Vagina (tissue), 2 donors: ENCODE measurements around the gene TK2.

Experiments
- POLR2A ChIP-seq, 2 donors: fragments of 450-650 bp; IDR thresholded peaks; one replicate each; pipeline ENCODE4 v1.6.1; 2017; ENCODE audit warnings: antibody characterized with exemption in 2 of 2, mild to moderate bottlenecking in 2 of 2, moderate library complexity in 2 of 2
- POLR2AphosphoS5 ChIP-seq, 2 donors: sonication (generic); formaldehyde crosslinking; IDR thresholded peaks; one replicate each; pipeline ENCODE4 v1.9.0; 2017; ENCODE audit warnings: antibody characterized with exemption in 2 of 2, mild to moderate bottlenecking in 2 of 2, low read depth in 1 of 2; ENCODE audit not compliant: insufficient read depth in 1 of 2
- TF ChIP-seq, protein P1 (sequence below), 3 experiments: fragments of 450-650 bp in 2 of 3; fragments of 200-600 bp in 1 of 3; sonication (generic) in 1 of 3; IDR thresholded peaks; one replicate each; pipeline ENCODE4 v1.5.1; 2017 to 2019; ENCODE audit warnings: antibody characterized with exemption in 3 of 3, mild to moderate bottlenecking in 2 of 3, moderate library complexity in 2 of 3

DNA sequence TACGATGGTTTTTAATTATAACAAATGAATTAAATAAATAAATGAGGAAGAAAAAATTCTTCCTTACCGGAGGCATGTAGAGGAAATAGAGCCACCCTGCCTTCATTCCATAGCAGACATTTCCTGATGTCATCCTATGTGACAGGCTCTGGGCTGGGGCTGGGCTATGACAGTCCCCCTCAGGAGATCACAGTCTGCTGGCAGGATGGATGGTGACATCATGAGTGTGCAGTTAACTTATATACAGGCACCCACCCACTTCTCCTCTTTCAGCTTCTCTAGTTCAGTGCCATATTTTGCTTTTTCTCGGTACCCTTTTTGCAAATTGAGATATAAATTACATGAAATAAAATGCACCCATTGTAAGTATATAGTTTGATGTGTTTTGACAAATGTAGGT lies 48.2 kb upstream of the TK2 start:
- TF ChIP-seq POLR2A (IDR thresholded peaks at IDR 0.05) (no peak), POLR2AphosphoS5 (IDR thresholded peaks at IDR 0.05; ENCODE audit: insufficient read depth in 1 of 2, low read depth in 1 of 2) (no peak)
- TF ChIP-seq, protein P1, sequence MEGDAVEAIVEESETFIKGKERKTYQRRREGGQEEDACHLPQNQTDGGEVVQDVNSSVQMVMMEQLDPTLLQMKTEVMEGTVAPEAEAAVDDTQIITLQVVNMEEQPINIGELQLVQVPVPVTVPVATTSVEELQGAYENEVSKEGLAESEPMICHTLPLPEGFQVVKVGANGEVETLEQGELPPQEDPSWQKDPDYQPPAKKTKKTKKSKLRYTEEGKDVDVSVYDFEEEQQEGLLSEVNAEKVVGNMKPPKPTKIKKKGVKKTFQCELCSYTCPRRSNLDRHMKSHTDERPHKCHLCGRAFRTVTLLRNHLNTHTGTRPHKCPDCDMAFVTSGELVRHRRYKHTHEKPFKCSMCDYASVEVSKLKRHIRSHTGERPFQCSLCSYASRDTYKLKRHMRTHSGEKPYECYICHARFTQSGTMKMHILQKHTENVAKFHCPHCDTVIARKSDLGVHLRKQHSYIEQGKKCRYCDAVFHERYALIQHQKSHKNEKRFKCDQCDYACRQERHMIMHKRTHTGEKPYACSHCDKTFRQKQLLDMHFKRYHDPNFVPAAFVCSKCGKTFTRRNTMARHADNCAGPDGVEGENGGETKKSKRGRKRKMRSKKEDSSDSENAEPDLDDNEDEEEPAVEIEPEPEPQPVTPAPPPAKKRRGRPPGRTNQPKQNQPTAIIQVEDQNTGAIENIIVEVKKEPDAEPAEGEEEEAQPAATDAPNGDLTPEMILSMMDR (IDR thresholded peaks at IDR 0.05), result no peak
